ENCODE measurements around the gene ASB3. TPM values are rescaled to one million over a fixed set of nuclear protein-coding genes. Genes with fewer than 3 reads are reported as not detected.

Gene ASB3
- total and polyA plus RNA-seq, 2 donors (not counting 3 experiments of a cell fraction or from before 2014, with no cell fraction given), result 20.3 to 20.5 TPM

DNA sequence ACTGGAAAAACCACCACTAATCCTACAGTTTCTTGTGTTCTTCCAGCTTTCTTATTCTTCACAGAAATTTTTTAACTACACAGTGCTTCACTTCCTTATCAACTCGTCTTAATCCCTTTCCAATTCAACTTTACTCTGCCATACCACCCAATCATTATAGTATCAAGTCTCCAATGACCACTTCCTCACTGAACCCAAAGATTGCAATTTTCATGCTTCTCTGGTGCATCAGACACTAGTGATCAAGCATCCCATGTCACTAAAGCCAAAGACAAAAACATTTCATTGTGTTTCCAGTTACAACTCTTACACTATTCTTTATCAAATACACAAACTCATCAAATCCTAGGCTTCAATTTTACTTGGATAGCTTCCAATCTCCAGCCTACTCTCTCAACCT, 9.6 kb downstream of the ASB3 start:
- no peaks in the 10 kb centered on the region for H3K4me1 ChIP-seq (ENCODE audit: control insufficient read depth, extremely low read depth, insufficient read depth, low read length)
- no peak overlapping the region for H3K27ac ChIP-seq (ENCODE audit: insufficient read depth, low read depth, low read length)
- POLR2A ChIA-PET, result no interaction called here
- H3K79me2 ChIP-seq (ENCODE audit: control insufficient read depth, insufficient read depth, low read length), result peaks cover 37% of the 10 kb centered on the region
- H3K4me2 ChIP-seq (ENCODE audit: insufficient read depth, low read length), result no peak overlapping the region
- H3K4me3 ChIP-seq (replicated peaks in 1 of 3; ENCODE audit: insufficient read depth in 1 of 3, low read depth in 1 of 3, low read length in 3 of 3), result no peak overlapping the region
- dilution Hi-C loops (cut with MboI; ENCODE audit: extremely low pct_ligation_motif_present, low sequenced_read_pairs) (no loop called here), intact Hi-C loops (cut with micrococcal nuclease) (no loop called here)
- BruUV-seq (replicated peaks), result no TSS peak
- no peak overlapping the region for H3K9ac ChIP-seq (replicated peaks; ENCODE audit: extremely low read depth, insufficient read depth, low read length)
- H2AFZ ChIP-seq (ENCODE audit: low read depth, low read length), result no peak overlapping the region
- no peak for FAIRE-seq
- TF ChIP-seq EZH2 (IDR thresholded peaks at IDR 0.05; ENCODE audit: borderline replicate concordance, low read depth, low read length, severe bottlenecking) (no peak), POLR2AphosphoS5 (IDR thresholded peaks at IDR 0.05; ENCODE audit: insufficient read depth, low read depth, low read length) (no peak), POLR2A (IDR thresholded peaks at IDR 0.05; ENCODE audit: low read depth, low read length) (no peak), MYC (IDR thresholded peaks at IDR 0.05; ENCODE audit: low read depth, low read length) (no peak), FOS (IDR thresholded peaks at IDR 0.05; ENCODE audit: borderline replicate concordance, insufficient read depth, low read length) (no peak), GATA2 (IDR thresholded peaks at IDR 0.05; ENCODE audit: insufficient read depth, insufficient read length, low read depth, low read length) (no peak), JUN (IDR thresholded peaks at IDR 0.05; ENCODE audit: borderline replicate concordance, insufficient read depth, insufficient read length, low read depth) (no peak)
- TF ChIP-seq, protein P1, sequence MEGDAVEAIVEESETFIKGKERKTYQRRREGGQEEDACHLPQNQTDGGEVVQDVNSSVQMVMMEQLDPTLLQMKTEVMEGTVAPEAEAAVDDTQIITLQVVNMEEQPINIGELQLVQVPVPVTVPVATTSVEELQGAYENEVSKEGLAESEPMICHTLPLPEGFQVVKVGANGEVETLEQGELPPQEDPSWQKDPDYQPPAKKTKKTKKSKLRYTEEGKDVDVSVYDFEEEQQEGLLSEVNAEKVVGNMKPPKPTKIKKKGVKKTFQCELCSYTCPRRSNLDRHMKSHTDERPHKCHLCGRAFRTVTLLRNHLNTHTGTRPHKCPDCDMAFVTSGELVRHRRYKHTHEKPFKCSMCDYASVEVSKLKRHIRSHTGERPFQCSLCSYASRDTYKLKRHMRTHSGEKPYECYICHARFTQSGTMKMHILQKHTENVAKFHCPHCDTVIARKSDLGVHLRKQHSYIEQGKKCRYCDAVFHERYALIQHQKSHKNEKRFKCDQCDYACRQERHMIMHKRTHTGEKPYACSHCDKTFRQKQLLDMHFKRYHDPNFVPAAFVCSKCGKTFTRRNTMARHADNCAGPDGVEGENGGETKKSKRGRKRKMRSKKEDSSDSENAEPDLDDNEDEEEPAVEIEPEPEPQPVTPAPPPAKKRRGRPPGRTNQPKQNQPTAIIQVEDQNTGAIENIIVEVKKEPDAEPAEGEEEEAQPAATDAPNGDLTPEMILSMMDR (IDR thresholded peaks at IDR 0.05; ENCODE audit: extremely low read depth in 1 of 2, insufficient read depth in 1 of 2, low read depth in 1 of 2, low read length in 2 of 2), result no peak
- TF ChIP-seq, protein P2, sequence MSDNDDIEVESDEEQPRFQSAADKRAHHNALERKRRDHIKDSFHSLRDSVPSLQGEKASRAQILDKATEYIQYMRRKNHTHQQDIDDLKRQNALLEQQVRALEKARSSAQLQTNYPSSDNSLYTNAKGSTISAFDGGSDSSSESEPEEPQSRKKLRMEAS (IDR thresholded peaks at IDR 0.05; ENCODE audit: insufficient read depth, insufficient read length), result no peak
- H4K20me1 ChIP-seq (replicated peaks; ENCODE audit: control insufficient read depth, extremely low read depth, insufficient read depth, low read length), result no peaks in the 10 kb centered on the region
- peaks cover 0 to 3% of the 10 kb centered on the region in 2 experiments for H3K36me3 ChIP-seq (ENCODE audit: control insufficient read depth in 2 of 2, extremely low read depth in 1 of 2, insufficient read depth in 2 of 2, low read length in 2 of 2)
- no peaks in the 10 kb centered on the region for H3K9me3 ChIP-seq (replicated peaks; ENCODE audit: control insufficient read depth, insufficient read depth, low read length)
- CTCF ChIA-PET, result interaction anchor here (1.2 kb wide), 1 partner anchor 9 kb away, joined by 4 read pairs; the partner anchor contains the start of gene CHAC2
- no peak for DNase-seq (ENCODE audit: low read depth, low spot score)
- H3K9me1 ChIP-seq (replicated peaks; ENCODE audit: control insufficient read depth, extremely low read depth, insufficient read depth, low read length), result no peaks in the 10 kb centered on the region
- no peaks in the 10 kb centered on the region for H3K27me3 ChIP-seq (ENCODE audit: control insufficient read depth in 2 of 2, insufficient read depth in 2 of 2, low read length in 2 of 2)

Data from endothelial cell of umbilical vein (primary cell).